HTERT RPE-1 (cell line): Measurements from ENCODE around the gene RPEL1.
"Not testable (repeated sequence)": the region's sequence is repeated elsewhere in the genome, so short reads cannot be mapped to it uniquely, and the experiment has no call there.

ENCODE experiments used
- in situ Hi-C: fragments of 300-500 bp; cut with MboI; formaldehyde crosslinking; loops from 4 replicates; pipeline ENCODE4 v1.14.3; 2020; ENCODE audit warnings: low sequenced_read_pairs

RPEL1 gene

GRCh38 chr10:103245587-103245986, at the start of gene RPEL1:
TSS of gene RPEL1 (plus strand) at chr10:103245887. CDS start at chr10:103245997, 110 bp downstream.
- in situ Hi-C loops, result not testable (repeated sequence)

GRCh38 chr10:103196516-103196915, 49.2 kb upstream of the RPEL1 start:
- in situ Hi-C loops, result no loop called here

- in situ Hi-C loops, result no loop called here
Measured at GRCh38 chr10:103197174-103197573, 48.5 kb upstream of the RPEL1 start.

- in situ Hi-C loops, result no loop called here
Measured at GRCh38 chr10:103197903-103198302, 47.8 kb upstream of the RPEL1 start.

- in situ Hi-C loops, result no loop called here
Measured at GRCh38 chr10:103198648-103199047, 47.0 kb upstream of the RPEL1 start.

GRCh38 chr10:103199488-103199887, 46.2 kb upstream of the RPEL1 start:
- in situ Hi-C loops, result no loop called here

GRCh38 chr10:103202319-103202718, 43.4 kb upstream of the RPEL1 start:
- in situ Hi-C loops, result no loop called here

- in situ Hi-C loops, result no loop called here
Measured at GRCh38 chr10:103203466-103203865, 42.2 kb upstream of the RPEL1 start.

- in situ Hi-C loops, result no loop called here
Measured at GRCh38 chr10:103204353-103205255, 41.1 kb upstream of the RPEL1 start.

GRCh38 chr10:103205401-103205800, 40.3 kb upstream of the RPEL1 start:
- in situ Hi-C loops, result not testable (repeated sequence)

- in situ Hi-C loops, result not testable (repeated sequence)
Measured at GRCh38 chr10:103206715-103207114, 39.0 kb upstream of the RPEL1 start.

GRCh38 chr10:103207141-103207540, 38.5 kb upstream of the RPEL1 start:
- in situ Hi-C loops, result no loop called here

- in situ Hi-C loops, result not testable (repeated sequence)
Measured at GRCh38 chr10:103207643-103208042, 38.0 kb upstream of the RPEL1 start.

- in situ Hi-C loops, result not testable (repeated sequence)
Measured at GRCh38 chr10:103210262-103210661, 35.4 kb upstream of the RPEL1 start.

- in situ Hi-C loops, result no loop called here
Measured at GRCh38 chr10:103215601-103216000, 30.1 kb upstream of the RPEL1 start.

GRCh38 chr10:103216362-103216761, 29.3 kb upstream of the RPEL1 start:
- in situ Hi-C loops, result not testable (repeated sequence)

- in situ Hi-C loops, result no loop called here
Measured at GRCh38 chr10:103224133-103224532, 21.6 kb upstream of the RPEL1 start.

- in situ Hi-C loops, result not testable (repeated sequence)
Measured at GRCh38 chr10:103224721-103225120, 21.0 kb upstream of the RPEL1 start.

- in situ Hi-C loops, result no loop called here
Measured at GRCh38 chr10:103225939-103226338, 19.7 kb upstream of the RPEL1 start.

- in situ Hi-C loops, result no loop called here
Measured at GRCh38 chr10:103227416-103227815, 18.3 kb upstream of the RPEL1 start.

GRCh38 chr10:103231047-103231551, 14.6 kb upstream of the RPEL1 start:
- in situ Hi-C loops, result no loop called here

- in situ Hi-C loops, result no loop called here
Measured at GRCh38 chr10:103232131-103232673, 13.5 kb upstream of the RPEL1 start.
